HEK293 (cell line): ENCODE data around the gene RAB6A.

Experiments used
- CTCF ChIA-PET: fragments of 350-600 bp; formaldehyde crosslinking; extraction: SDS; loops from one replicate; lab custom pipeline; 2021; ENCODE audit warnings: antibody characterized with exemption; lab: Yijun Ruan, JAX
- POLR2A ChIA-PET: fragments of 300-600 bp; formaldehyde crosslinking; extraction: SDS; loops from one replicate; lab custom pipeline; 2020; ENCODE audit warnings: antibody characterized with exemption, inconsistent platforms; lab: Yijun Ruan, JAX
- H3K27ac ChIP-seq: fragments of 200-500 bp; sonication (Bioruptor generic); 2 replicates; pipeline ENCODE4 v1.5.1; 2014; ENCODE audit warnings: low read depth, low read length, control low read depth, inconsistent platforms; ENCODE audit errors: extremely low read depth
- H3K36me3 ChIP-seq, 2 experiments: fragments of 200-500 bp in 1 of 2; sonication (Bioruptor generic) in 1 of 2; 1 replicate in 1 of 2; 2 replicates in 1 of 2; pipeline ENCODE4 v1.5.1; 2014 to 2017; ENCODE audit warnings: inconsistent platforms in 2 of 2, low read length in 2 of 2; ENCODE audit not compliant: control insufficient read depth in 2 of 2, insufficient read depth in 1 of 2
- H3K4me1 ChIP-seq: fragments of 200-500 bp; sonication (Bioruptor generic); 2 replicates; pipeline ENCODE4 v1.5.1; 2014; ENCODE audit warnings: mild to moderate bottlenecking, low read length, inconsistent platforms; ENCODE audit not compliant: control insufficient read depth, insufficient read depth
- H3K4me3 ChIP-seq: 2 replicates; pipeline ENCODE4 v1.5.1; 2011; ENCODE audit warnings: low read depth, mild to moderate bottlenecking, control low read depth, low read length, moderate library complexity
- H3K9me3 ChIP-seq: fragments of 200-500 bp; sonication (Bioruptor generic); 2 replicates; pipeline ENCODE4 v1.5.1; 2014; ENCODE audit warnings: low read depth, low read length, inconsistent platforms; ENCODE audit not compliant: control insufficient read depth, insufficient read depth
- ATF2 ChIP-seq: fragments of 450-650 bp; formaldehyde crosslinking; IDR thresholded peaks from 2 replicates; pipeline ENCODE4 v1.5.1; 2016; ENCODE audit warnings: missing biosample characterization, missing genetic modification characterization, low read depth
- GLIS1 ChIP-seq: fragments of 450-650 bp; formaldehyde crosslinking; IDR thresholded peaks from 2 replicates; pipeline ENCODE4 v1.5.1; 2016; ENCODE audit warnings: missing biosample characterization, missing genetic modification characterization
- SALL2 ChIP-seq: fragments of 450-650 bp; formaldehyde crosslinking; IDR thresholded peaks from 2 replicates; pipeline ENCODE4 v1.5.0; 2017; ENCODE audit warnings: missing biosample characterization, mild to moderate bottlenecking, missing genetic modification characterization, borderline replicate concordance
- SP3 ChIP-seq: fragments of 450-650 bp; formaldehyde crosslinking; IDR thresholded peaks from 2 replicates; pipeline ENCODE4 v1.5.1; 2016; ENCODE audit warnings: missing biosample characterization, missing genetic modification characterization
- ZBTB26 ChIP-seq: fragments of 450-650 bp; formaldehyde crosslinking; optimal IDR thresholded peaks from 2 replicates; pipeline ENCODE3; 2016; ENCODE audit warnings: missing biosample characterization, mild to moderate bottlenecking, missing genetic modification characterization
- ZBTB6 ChIP-seq: fragments of 450-650 bp; formaldehyde crosslinking; IDR thresholded peaks from 2 replicates; pipeline ENCODE4 v1.5.1; 2017; ENCODE audit warnings: missing biosample characterization, missing genetic modification characterization
- ZFHX2 ChIP-seq: fragments of 450-650 bp; formaldehyde crosslinking; conservative IDR thresholded peaks from 2 replicates; pipeline ENCODE4 v1.5.1; 2016; ENCODE audit warnings: missing biosample characterization, missing genetic modification characterization
- ZFP3 ChIP-seq: fragments of 450-650 bp; formaldehyde crosslinking; IDR thresholded peaks from 2 replicates; pipeline ENCODE4 v1.5.1; 2016; ENCODE audit warnings: low read depth, missing biosample characterization, missing genetic modification characterization
- ZNF157 ChIP-seq: fragments of 450-650 bp; formaldehyde crosslinking; IDR thresholded peaks from 2 replicates; pipeline ENCODE4 v1.5.1; 2016; ENCODE audit warnings: missing biosample characterization, missing genetic modification characterization
- ZNF23 ChIP-seq: fragments of 450-650 bp; formaldehyde crosslinking; IDR thresholded peaks from 2 replicates; pipeline ENCODE4 v1.5.1; 2016; ENCODE audit warnings: missing biosample characterization, missing genetic modification characterization, borderline replicate concordance
- ZNF280D ChIP-seq: fragments of 450-650 bp; formaldehyde crosslinking; IDR thresholded peaks from 2 replicates; pipeline ENCODE4 v1.5.1; 2016; ENCODE audit warnings: missing biosample characterization, missing genetic modification characterization
- ZNF324 ChIP-seq: fragments of 450-650 bp; formaldehyde crosslinking; IDR thresholded peaks from 2 replicates; pipeline ENCODE4 v1.5.1; 2016; ENCODE audit warnings: missing biosample characterization, missing genetic modification characterization
- ZNF350 ChIP-seq: fragments of 450-650 bp; formaldehyde crosslinking; IDR thresholded peaks from 2 replicates; pipeline ENCODE4 v1.5.0; 2017; ENCODE audit warnings: missing biosample characterization, mild to moderate bottlenecking, missing genetic modification characterization
- ZNF416 ChIP-seq: fragments of 450-650 bp; formaldehyde crosslinking; IDR thresholded peaks from 2 replicates; pipeline ENCODE4 v1.5.1; 2016; ENCODE audit warnings: missing biosample characterization, missing genetic modification characterization
- ZNF473 ChIP-seq: fragments of 450-650 bp; formaldehyde crosslinking; IDR thresholded peaks from 2 replicates; pipeline ENCODE4 v1.5.1; 2017; ENCODE audit warnings: missing biosample characterization, missing genetic modification characterization
- ZNF529 ChIP-seq: fragments of 450-650 bp; formaldehyde crosslinking; IDR thresholded peaks from 2 replicates; pipeline ENCODE4 v1.5.1; 2017; ENCODE audit warnings: missing genetic modification characterization, missing biosample characterization; ENCODE audit not compliant: insufficient replicate concordance
- ZNF549 ChIP-seq: fragments of 450-650 bp; IDR thresholded peaks from 2 replicates; pipeline ENCODE4 v1.5.1; 2018; ENCODE audit warnings: missing biosample characterization, missing genetic modification characterization, mild to moderate bottlenecking, inconsistent platforms, moderate library complexity
- ZNF623 ChIP-seq: fragments of 450-650 bp; formaldehyde crosslinking; IDR thresholded peaks from 2 replicates; pipeline ENCODE4 v1.5.1; 2016; ENCODE audit warnings: missing biosample characterization, missing genetic modification characterization
- ZNF701 ChIP-seq: fragments of 450-650 bp; formaldehyde crosslinking; IDR thresholded peaks from 2 replicates; pipeline ENCODE4 v1.5.1; 2016; ENCODE audit warnings: missing biosample characterization, missing genetic modification characterization

The RAB6A gene

GRCh38 chr11:73728000-73728399, 32.9 kb downstream of the RAB6A start (continued):
- no peak for TF ChIP-seq ATF2
- no peak for TF ChIP-seq ZNF549 (tag by site-specific recombination)
- TF ChIP-seq SALL2 (tag by site-specific recombination): no peak

GRCh38 chr11:73726825-73727224, 34.0 kb downstream of the RAB6A start:
- Histone ChIP-seq H3K4me1 (no peaks in the 10 kb centered on the region), H3K27ac (no peak overlapping the region), H3K9me3 (no peaks in the 10 kb centered on the region)
- TF ChIP-seq ZNF324 (no peak), GLIS1 (no peak), ZFP3 (tag by site-specific recombination) (no peak), ZNF23 (tag by site-specific recombination) (no peak), ZNF416 (no peak), ZNF529 (no peak), SP3 (no peak), ZBTB6 (tag by site-specific recombination) (no peak), ZFHX2 (no peak), ZNF623 (tag by site-specific recombination) (no peak), ZNF350 (tag by site-specific recombination) (no peak), ZNF157 (tag by site-specific recombination) (no peak), ZNF280D (tag by site-specific recombination) (no peak), ZBTB26 (tag by site-specific recombination) (no peak), ZNF473 (tag by site-specific recombination) (no peak), ZNF701 (tag by site-specific recombination) (no peak)
- TF ChIP-seq, all 188 proteins: peak for 0
- CTCF ChIA-PET: interaction anchor here (0.6 to 1.1 kb wide), 3 partner anchors 16 to 101 kb away, joined by 3 to 4 read pairs (median 3); no protein-coding TSS in a partner anchor
- H3K4me3 ChIP-seq: no peak overlapping the region
- peaks cover 0 to 4% of the 10 kb centered on the region in 2 experiments; a peak in 2 of 3 replicates for H3K36me3 ChIP-seq
- POLR2A ChIA-PET: no interaction called here
